Gastroesophageal sphincter (tissue), 3 donors: ENCODE measurements around the gene DNAJB12.

Source experiments
- EP300 ChIP-seq: sonication (generic); formaldehyde crosslinking; IDR thresholded peaks from one replicate; pipeline ENCODE4 v1.6.1; 2017; ENCODE audit warnings: antibody characterized with exemption, mild to moderate bottlenecking
- POLR2AphosphoS5 ChIP-seq: sonication (generic); formaldehyde crosslinking; IDR thresholded peaks from one replicate; pipeline ENCODE4 v1.6.1; 2017; ENCODE audit warnings: antibody characterized with exemption
- TF ChIP-seq, protein P1 (sequence below), 4 experiments: fragments of 200-600 bp in 2 of 4; fragments of 450-650 bp in 2 of 4; sonication (generic) in 1 of 4; IDR thresholded peaks; one replicate each; pipeline ENCODE4 v1.5.1; 2017 to 2019; ENCODE audit warnings: antibody characterized with exemption in 4 of 4, mild to moderate bottlenecking in 2 of 4, moderate library complexity in 2 of 4

DNA sequence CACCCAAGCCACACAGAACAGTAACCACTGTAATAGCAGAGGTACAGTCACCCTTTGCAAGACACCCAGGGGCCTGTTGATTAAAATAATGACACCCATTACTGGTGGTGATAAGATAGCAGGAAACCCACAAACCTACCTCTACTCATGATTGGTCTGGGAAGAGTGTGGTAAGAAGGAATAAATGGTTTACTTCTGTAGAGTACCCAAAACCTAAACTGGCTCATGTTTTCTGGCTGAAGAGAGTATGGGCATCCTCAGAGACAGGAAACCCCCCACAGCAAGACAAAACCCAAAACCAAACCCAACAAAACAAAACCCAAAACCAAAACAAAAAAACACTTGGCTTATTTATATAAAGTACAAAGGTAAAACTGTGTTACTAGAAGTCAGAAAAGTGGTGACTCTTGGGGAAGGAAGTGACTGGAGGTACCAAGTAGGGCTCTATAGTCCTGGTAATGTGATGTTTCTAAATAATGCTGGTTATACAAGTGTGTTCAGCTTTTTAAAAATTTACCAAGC is 15.5 kb upstream of the DNAJB12 start:
- TF ChIP-seq, protein P1, sequence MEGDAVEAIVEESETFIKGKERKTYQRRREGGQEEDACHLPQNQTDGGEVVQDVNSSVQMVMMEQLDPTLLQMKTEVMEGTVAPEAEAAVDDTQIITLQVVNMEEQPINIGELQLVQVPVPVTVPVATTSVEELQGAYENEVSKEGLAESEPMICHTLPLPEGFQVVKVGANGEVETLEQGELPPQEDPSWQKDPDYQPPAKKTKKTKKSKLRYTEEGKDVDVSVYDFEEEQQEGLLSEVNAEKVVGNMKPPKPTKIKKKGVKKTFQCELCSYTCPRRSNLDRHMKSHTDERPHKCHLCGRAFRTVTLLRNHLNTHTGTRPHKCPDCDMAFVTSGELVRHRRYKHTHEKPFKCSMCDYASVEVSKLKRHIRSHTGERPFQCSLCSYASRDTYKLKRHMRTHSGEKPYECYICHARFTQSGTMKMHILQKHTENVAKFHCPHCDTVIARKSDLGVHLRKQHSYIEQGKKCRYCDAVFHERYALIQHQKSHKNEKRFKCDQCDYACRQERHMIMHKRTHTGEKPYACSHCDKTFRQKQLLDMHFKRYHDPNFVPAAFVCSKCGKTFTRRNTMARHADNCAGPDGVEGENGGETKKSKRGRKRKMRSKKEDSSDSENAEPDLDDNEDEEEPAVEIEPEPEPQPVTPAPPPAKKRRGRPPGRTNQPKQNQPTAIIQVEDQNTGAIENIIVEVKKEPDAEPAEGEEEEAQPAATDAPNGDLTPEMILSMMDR (IDR thresholded peaks at IDR 0.05): no peak
- TF ChIP-seq POLR2AphosphoS5 (no peak), EP300 (no peak)
